ENCODE results near the gene CDON. TPM values are rescaled to one million over a fixed set of nuclear protein-coding genes. Genes with fewer than 3 reads are reported as not detected.

CDON gene
- total and polyA plus RNA-seq, 9 of the 15 experiments (the other 6 are each of a cell fraction or from before 2014, with no cell fraction given): 0.08 to 0.64 (median 0.40) TPM

DNA sequence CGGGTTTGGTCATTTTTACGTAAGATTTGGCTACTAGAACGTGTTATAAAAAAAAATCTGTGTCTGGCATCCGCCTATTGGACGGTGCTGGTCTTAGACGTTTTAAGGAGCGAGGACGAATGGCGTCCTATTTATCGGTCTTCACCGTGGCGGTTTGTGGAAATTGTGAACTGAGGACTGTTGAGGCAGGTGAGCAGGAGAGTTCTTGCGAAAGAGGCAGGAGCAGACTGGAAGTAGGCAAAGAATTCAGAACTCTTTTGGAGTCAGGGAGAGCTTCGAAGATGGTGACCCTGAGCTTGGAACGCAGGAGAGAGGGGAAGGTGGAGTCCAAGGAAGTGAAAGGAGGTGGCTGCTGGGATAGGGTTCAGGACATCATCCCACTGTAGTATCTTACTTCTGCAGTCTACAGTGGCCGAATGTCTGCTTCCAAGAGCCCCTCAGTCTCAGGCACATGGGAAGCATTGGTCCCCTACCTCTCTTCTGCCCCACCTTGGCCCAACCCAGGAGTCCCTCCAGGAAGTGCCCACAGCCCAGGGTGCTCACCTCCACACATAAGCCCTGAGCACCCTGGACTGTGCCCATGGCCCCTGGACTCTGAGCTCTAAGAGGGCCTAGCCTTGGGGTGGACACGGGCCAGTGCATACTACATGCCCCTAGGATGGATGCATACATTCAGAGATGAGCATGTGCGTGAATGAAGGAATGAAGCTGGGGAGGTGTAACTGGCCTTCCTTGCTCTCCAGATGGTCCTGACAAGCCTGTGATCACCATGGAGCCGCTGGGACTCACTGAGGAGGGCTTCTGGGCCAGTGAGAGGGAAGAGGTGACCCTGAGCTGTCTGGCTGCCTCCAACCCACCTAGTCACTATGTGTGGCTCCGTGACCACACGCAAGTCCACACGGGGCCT, 113.1 kb downstream of the CDON start (continued):
- TF ChIP-seq, protein P1, sequence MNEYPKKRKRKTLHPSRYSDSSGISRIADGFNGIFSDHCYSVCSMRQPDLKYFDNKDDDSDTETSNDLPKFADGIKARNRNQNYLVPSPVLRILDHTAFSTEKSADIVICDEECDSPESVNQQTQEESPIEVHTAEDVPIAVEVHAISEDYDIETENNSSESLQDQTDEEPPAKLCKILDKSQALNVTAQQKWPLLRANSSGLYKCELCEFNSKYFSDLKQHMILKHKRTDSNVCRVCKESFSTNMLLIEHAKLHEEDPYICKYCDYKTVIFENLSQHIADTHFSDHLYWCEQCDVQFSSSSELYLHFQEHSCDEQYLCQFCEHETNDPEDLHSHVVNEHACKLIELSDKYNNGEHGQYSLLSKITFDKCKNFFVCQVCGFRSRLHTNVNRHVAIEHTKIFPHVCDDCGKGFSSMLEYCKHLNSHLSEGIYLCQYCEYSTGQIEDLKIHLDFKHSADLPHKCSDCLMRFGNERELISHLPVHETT (CRISPR knock-in tag; conservative IDR thresholded peaks at IDR 0.05 in 1 of 2, IDR thresholded peaks at IDR 0.05 in 1 of 2): no peak

GRCh38 chr11:125948278-125949051, 114.2 kb downstream of the CDON start:
- no peak for DNase-seq (ENCODE audit: extremely low read depth in 1 of 4, low spot score in 3 of 4)
- no peaks in the 10 kb centered on the region for H3K9me1 ChIP-seq (ENCODE audit: control insufficient read depth, insufficient read depth, low read length)
- H3K9ac ChIP-seq (ENCODE audit: insufficient read depth in 1 of 2, low read depth in 2 of 2, low read length in 2 of 2): no peak overlapping the region; a peak in 1 of 4 replicates
- no peak overlapping the region for H3K4me2 ChIP-seq (ENCODE audit: insufficient read depth, low read length)
- peaks cover 2 to 18% of the 10 kb centered on the region in 2 experiments; a peak in 2 of 5 replicates for H3K4me1 ChIP-seq (replicated peaks in 1 of 2; ENCODE audit: control insufficient read depth in 2 of 2, insufficient read depth in 2 of 2, low read length in 2 of 2)
- intact Hi-C loops (cut with micrococcal nuclease): no loop called here
- ChIA-PET CTCF (ENCODE audit: low intra/inter-chr PET ratio) (no interaction called here), POLR2A (interaction anchor here (1.0 kb wide), 1 partner anchor 45 kb away, joined by 3 read pairs; the partner anchor contains the start of gene PUS3)
- no peaks in the 10 kb centered on the region for H3K36me3 ChIP-seq (ENCODE audit: control insufficient read depth, insufficient read depth, low read length)
- no peaks in the 10 kb centered on the region for H3K79me2 ChIP-seq (ENCODE audit: control insufficient read depth, insufficient read depth, low read length)
- H3K9me3 ChIP-seq (replicated peaks; ENCODE audit: control insufficient read depth, insufficient read depth, low read depth, low read length): no peaks in the 10 kb centered on the region
- H2AFZ ChIP-seq (ENCODE audit: low read depth, low read length): no peak overlapping the region
- WGBS (ENCODE audit: insufficient coverage, low coverage, missing lambda C conversion rate): 9% methylated on average over 22 of the region's 23 CpGs
- ATAC-seq: peak; percentile 26; the same call in 1 of the 3 replicates
- H4K20me1 ChIP-seq (replicated peaks; ENCODE audit: control insufficient read depth, insufficient read depth, low read length): peaks cover 5% of the 10 kb centered on the region
- no peak overlapping the region for H3K27ac ChIP-seq (ENCODE audit: extremely low read depth, low read depth, low read length)
- BruUV-seq (replicated peaks): no TSS peak
- no peak overlapping the region for H3K4me3 ChIP-seq
- in situ Hi-C loops (cut with MboI): no loop called here
- H3K27me3 ChIP-seq (ENCODE audit: control insufficient read depth in 2 of 2, insufficient read depth in 2 of 2, low read length in 2 of 2): peaks cover 54 to 85% of the 10 kb centered on the region in 2 experiments
- no peak for FAIRE-seq
- no peak for TF ChIP-seq NFXL1 (CRISPR knock-in tag; IDR thresholded peaks at IDR 0.05)
- no peak for TF ChIP-seq ZNF766 (CRISPR knock-in tag; conservative IDR thresholded peaks at IDR 0.05)
- TF ChIP-seq, protein P2, sequence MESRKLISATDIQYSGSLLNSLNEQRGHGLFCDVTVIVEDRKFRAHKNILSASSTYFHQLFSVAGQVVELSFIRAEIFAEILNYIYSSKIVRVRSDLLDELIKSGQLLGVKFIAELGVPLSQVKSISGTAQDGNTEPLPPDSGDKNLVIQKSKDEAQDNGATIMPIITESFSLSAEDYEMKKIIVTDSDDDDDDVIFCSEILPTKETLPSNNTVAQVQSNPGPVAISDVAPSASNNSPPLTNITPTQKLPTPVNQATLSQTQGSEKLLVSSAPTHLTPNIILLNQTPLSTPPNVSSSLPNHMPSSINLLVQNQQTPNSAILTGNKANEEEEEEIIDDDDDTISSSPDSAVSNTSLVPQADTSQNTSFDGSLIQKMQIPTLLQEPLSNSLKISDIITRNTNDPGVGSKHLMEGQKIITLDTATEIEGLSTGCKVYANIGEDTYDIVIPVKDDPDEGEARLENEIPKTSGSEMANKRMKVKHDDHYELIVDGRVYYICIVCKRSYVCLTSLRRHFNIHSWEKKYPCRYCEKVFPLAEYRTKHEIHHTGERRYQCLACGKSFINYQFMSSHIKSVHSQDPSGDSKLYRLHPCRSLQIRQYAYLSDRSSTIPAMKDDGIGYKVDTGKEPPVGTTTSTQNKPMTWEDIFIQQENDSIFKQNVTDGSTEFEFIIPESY (CRISPR knock-in tag; IDR thresholded peaks at IDR 0.05): no peak
- TF ChIP-seq FOSL1 (tag; conservative IDR thresholded peaks at IDR 0.05): no peak
- no peak for TF ChIP-seq ZZZ3 (IDR thresholded peaks at IDR 0.05)
- TF ChIP-seq ARID1B (IDR thresholded peaks at IDR 0.05): no peak
- TF ChIP-seq, protein P3, sequence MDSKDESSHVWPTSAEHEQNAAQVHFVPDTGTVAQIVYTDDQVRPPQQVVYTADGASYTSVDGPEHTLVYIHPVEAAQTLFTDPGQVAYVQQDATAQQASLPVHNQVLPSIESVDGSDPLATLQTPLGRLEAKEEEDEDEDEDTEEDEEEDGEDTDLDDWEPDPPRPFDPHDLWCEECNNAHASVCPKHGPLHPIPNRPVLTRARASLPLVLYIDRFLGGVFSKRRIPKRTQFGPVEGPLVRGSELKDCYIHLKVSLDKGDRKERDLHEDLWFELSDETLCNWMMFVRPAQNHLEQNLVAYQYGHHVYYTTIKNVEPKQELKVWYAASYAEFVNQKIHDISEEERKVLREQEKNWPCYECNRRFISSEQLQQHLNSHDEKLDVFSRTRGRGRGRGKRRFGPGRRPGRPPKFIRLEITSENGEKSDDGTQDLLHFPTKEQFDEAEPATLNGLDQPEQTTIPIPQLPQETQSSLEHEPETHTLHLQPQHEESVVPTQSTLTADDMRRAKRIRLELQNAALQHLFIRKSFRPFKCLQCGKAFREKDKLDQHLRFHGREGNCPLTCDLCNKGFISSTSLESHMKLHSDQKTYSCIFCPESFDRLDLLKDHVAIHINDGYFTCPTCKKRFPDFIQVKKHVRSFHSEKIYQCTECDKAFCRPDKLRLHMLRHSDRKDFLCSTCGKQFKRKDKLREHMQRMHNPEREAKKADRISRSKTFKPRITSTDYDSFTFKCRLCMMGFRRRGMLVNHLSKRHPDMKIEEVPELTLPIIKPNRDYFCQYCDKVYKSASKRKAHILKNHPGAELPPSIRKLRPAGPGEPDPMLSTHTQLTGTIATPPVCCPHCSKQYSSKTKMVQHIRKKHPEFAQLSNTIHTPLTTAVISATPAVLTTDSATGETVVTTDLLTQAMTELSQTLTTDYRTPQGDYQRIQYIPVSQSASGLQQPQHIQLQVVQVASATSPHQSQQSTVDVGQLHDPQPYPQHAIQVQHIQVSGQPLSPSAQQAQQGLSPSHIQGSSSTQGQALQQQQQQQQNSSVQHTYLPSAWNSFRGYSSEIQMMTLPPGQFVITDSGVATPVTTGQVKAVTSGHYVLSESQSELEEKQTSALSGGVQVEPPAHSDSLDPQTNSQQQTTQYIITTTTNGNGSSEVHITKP (IDR thresholded peaks at IDR 0.05; ENCODE audit: partially characterized antibody): no peak
